IPS DF 6.9 (cell line): ENCODE measurements around the gene SIGLEC8.
"Not testable (repeated sequence)": the region's sequence is repeated elsewhere in the genome, so short reads cannot be mapped to it uniquely, and the experiment has no call there.

Experiments used
- DNase-seq: peaks from one replicate; pipeline ENCODE4 v3.0.0-alpha.2; 2013; ENCODE audit warnings: low read depth, low spot score
- H3K27ac ChIP-seq: one replicate; pipeline ENCODE4 v1.5.1; 2013; ENCODE audit warnings: low read length, control low read depth
- H3K27me3 ChIP-seq: 2 replicates; pipeline ENCODE4 v1.6.1; 2013; ENCODE audit warnings: mild to moderate bottlenecking, low read length; ENCODE audit not compliant: control insufficient read depth, insufficient read depth
- H3K36me3 ChIP-seq: 2 replicates; pipeline ENCODE4 v1.6.1; 2013; ENCODE audit warnings: low read length; ENCODE audit not compliant: control insufficient read depth, insufficient read depth
- H3K4me1 ChIP-seq: 2 replicates; pipeline ENCODE4 v1.6.1; 2013; ENCODE audit warnings: low read length; ENCODE audit not compliant: control insufficient read depth, insufficient read depth
- H3K4me3 ChIP-seq: 2 replicates; pipeline ENCODE4 v1.5.1; 2013; ENCODE audit warnings: mild to moderate bottlenecking, low read length
- H3K9me3 ChIP-seq: 2 replicates; pipeline ENCODE4 v1.6.1; 2013; ENCODE audit warnings: low read length, inconsistent platforms; ENCODE audit not compliant: control insufficient read depth, insufficient read depth
- WGBS: extraction: QIAGEN DNeasy Blood & Tissue Kit; methylation state at CpG from one replicate; pipeline ENCODE4 v1.1.7; 2013; ENCODE audit warnings: mixed read lengths, missing lambda C conversion rate; ENCODE audit not compliant: insufficient read length, insufficient coverage; 5-methylcytosine and 5-hydroxymethylcytosine counted together

SIGLEC8 gene

DNA sequence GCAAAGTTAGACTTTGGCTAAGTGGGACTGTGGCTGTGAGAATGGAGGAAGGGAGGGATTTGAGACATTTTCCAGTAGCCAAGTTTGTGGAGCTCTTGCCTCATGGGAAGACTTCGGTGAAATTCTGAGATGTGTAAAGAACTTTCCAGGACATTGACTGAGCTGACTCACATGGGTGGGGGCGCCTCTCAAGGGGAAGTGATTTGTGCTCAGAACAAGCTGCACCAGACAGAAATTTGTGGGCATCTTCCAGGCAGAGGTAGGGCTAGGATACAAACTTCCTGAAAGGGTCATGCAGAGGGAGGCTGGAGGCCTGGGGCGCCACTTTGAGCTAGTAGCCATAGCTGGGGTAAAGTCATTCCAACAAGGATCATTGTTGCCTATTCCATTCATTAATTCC, 31.1 kb downstream of the SIGLEC8 start:
- H3K27me3 ChIP-seq = no peaks in the 10 kb centered on the region
- H3K9me3 ChIP-seq = no peaks in the 10 kb centered on the region
- no peak for DNase-seq
- no peaks in the 10 kb centered on the region for H3K4me1 ChIP-seq
- no peaks in the 10 kb centered on the region for H3K36me3 ChIP-seq
- H3K27ac ChIP-seq = no peak overlapping the region
- WGBS = no CpG with 5 or more reads among the region's 3 CpGs
- no peak overlapping the region for H3K4me3 ChIP-seq

DNA sequence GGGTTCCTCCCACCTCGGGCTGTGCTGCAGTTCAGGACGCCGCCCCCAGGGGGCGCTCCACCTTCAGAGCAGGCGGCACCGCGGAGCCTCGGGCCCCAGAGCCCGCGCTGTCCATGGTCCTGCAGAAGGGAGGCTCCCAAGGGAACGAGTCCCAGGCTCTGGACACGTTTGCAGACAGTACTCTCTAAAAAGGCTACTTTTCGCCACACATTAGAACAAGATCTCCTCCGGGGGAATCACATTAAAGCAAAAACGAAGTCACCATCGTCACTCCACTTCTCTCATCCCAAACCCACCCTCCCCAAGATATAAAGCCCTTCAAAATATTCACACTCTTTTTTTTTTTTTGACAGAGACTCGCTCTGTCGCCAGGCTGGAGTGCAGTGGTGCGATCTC, 36.2 kb downstream of the SIGLEC8 start:
- Histone ChIP-seq H3K9me3 (no peaks in the 10 kb centered on the region), H3K27ac (no peak overlapping the region), H3K27me3 (no peaks in the 10 kb centered on the region), H3K4me1 (peaks cover 5% of the 10 kb centered on the region), H3K36me3 (no peaks in the 10 kb centered on the region), H3K4me3 (peak overlapping the region; percentile 22; the same call in 1 of the 2 replicates)
- WGBS = 100% methylated on average over 2 of the region's 19 CpGs
- peak; percentile 82 for DNase-seq

DNA sequence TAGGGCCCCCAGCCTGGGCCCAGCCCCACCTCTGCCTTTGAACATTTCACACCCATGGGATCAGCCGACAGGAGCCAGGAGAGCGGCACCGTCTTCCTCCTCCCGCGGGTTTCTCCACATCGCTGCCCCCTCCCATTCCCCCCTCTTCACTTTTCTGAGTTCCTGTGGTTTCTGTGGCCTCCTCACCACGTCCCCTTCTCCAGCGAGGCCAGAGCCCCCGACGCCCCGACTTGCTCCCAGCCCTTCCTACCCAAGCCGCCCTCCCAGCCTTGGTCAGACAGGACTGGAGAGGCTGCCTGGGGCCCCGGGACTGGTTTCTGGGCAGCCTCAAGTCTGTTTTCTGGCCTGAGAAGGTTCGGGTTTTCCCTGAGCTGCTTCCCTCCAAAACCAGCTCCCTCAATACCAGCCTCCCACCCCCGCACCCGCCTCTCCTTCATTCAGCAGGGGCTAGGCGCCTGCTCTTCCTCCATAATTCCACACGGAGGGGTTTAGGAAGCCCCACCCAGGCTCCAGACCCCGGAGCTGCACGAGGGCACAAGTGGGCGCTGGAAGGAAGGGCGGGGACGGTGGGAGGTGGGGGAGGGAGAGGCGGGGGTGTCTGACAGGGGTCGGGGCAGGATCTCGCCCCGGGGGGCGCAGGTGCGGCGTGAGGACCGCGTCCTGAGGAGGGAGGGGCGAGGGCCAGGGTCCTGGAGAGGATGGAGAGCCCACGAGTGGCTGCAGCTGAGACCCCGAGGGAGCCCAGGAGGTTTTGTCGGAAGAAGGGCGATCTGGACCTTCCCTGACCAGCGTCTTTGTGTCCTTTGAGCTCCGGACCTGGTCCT, 36.8 kb downstream of the SIGLEC8 start:
- peak overlapping the region; percentile 22; the same call in 1 of the 2 replicates for H3K4me3 ChIP-seq
- peaks cover 5% of the 10 kb centered on the region for H3K4me1 ChIP-seq
- DNase-seq = no peak
- no peak overlapping the region for H3K27ac ChIP-seq
- no peaks in the 10 kb centered on the region for H3K9me3 ChIP-seq
- no CpG with 5 or more reads among the region's 39 CpGs for WGBS
- no peaks in the 10 kb centered on the region for H3K36me3 ChIP-seq
- no peaks in the 10 kb centered on the region for H3K27me3 ChIP-seq

DNA sequence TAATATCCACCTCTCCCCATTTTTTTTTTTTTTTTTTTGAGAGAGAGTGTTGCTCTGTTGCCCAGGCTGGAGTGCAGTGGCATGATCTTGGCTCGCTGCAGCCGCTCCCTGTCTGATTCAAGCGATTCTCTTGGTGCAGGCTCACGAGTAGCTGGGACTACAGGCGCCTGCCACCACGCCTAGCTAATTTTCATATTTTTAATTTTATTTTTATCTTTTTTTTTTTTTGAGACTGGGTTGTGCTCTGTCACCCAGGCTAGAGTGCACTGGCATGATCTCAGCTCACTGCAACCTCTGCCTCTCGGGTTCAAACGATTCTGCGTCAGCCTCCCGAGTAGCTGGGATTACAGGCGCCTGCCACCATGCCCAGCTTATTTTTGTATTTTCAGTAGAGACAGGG, 37.7 kb downstream of the SIGLEC8 start:
- H3K36me3 ChIP-seq, H3K27me3 ChIP-seq, H3K4me3 ChIP-seq, H3K27ac ChIP-seq, H3K9me3 ChIP-seq, DNase-seq, H3K4me1 ChIP-seq: not testable (repeated sequence)
- no CpG with 5 or more reads among the region's 11 CpGs for WGBS

DNA sequence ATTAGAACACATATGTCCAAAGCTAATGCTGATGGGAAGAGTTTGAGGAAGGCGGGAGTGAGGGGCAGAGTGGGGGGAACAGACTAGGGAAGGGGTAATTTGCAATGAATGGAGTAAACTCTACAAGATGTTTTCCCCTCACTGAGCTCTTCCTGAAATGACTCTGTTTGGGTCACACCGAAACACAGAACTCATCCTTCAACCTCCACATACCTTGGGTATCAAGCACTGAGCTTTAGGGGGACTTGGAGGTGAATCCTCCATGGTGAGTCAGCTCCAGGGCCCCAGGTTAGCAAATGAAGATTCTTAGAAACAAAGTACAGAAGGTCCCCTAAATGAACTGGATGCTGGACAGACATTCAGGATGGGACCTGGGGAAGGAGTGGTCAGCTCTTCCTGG, 39.5 kb downstream of the SIGLEC8 start:
- Histone ChIP-seq H3K4me1 (peaks cover 5% of the 10 kb centered on the region), H3K9me3 (no peaks in the 10 kb centered on the region), H3K36me3 (no peaks in the 10 kb centered on the region), H3K4me3 (no peak overlapping the region), H3K27ac (no peak overlapping the region), H3K27me3 (no peaks in the 10 kb centered on the region)
- DNase-seq = no peak
- WGBS = no CpG with 5 or more reads among the region's 2 CpGs

DNA sequence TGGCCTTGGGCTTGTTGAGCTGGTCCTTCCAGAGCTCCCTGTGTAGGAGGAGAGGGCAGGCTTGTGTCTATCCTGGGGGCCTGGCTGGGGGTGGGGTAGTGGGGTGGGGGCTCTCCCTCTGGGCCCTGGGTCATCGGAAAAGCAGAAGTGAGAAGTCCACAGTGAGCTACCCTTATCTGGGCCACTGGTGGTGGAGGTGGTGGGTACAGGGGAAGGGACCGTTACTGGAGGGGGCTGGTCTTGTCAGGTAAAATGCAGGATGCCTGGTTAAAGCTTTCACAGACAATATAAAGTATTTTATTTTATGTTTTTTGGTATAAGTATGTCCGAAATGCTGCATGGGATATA, 40.5 kb downstream of the SIGLEC8 start:
- H3K36me3 ChIP-seq = no peaks in the 10 kb centered on the region
- H3K27ac ChIP-seq = no peak overlapping the region
- no peaks in the 10 kb centered on the region for H3K27me3 ChIP-seq
- no peaks in the 10 kb centered on the region for H3K9me3 ChIP-seq
- DNase-seq = no peak
- WGBS = no CpG with 5 or more reads among the region's 3 CpGs
- H3K4me3 ChIP-seq = no peak overlapping the region
- peaks cover 5% of the 10 kb centered on the region for H3K4me1 ChIP-seq

DNA sequence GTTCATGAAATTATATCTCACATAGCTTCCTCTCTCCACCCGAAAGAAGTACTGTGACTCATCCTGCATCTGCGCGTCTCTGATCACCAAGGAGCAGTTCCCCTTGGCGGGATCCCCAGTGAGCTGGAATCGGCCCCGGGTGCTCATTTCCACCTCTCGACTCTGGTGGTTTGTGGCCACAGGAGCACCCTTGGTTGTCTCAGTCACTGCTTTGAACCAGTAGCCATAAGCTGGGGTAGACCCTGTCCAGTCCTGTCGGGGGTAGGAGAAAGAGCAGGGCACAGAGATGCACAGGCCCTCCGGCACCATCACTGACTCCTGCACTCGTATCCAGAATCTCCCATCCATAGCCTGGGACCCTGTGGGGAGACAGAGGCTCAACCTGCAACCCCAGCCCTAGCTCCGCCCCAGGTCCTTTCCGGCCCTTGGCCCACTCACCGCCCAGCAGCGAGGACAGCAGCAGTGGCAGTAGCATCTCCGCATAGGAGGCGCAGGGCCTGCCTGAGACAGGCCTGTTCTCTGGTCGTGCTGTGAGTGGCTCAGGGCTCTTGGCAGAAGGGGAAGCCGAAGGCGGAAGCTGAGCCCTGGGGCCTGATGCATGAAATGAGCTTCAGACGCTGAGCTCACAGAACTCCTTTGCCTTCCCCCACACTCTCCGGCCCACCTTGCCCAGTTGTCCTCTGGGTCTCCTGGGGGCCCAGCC, 41.0 kb downstream of the SIGLEC8 start, which contains the start of gene SIGLEC10:
Gene SIGLEC10 (minus strand): TSS at position 536 of the 703 bp plus-strand sequence. CDS start 61 bp downstream, at position 475.
- no peak for DNase-seq
- H3K4me1 ChIP-seq = peaks cover 5% of the 10 kb centered on the region
- no peak within 1 kb of the TSS for H3K27ac ChIP-seq
- no peaks in the 10 kb centered on the region for H3K27me3 ChIP-seq
- no peak within 1 kb of the TSS for H3K4me3 ChIP-seq
- H3K36me3 ChIP-seq = no peaks in the 10 kb centered on the region
- no CpG with 5 or more reads among the region's 21 CpGs for WGBS
- H3K9me3 ChIP-seq = no peaks in the 10 kb centered on the region

DNA sequence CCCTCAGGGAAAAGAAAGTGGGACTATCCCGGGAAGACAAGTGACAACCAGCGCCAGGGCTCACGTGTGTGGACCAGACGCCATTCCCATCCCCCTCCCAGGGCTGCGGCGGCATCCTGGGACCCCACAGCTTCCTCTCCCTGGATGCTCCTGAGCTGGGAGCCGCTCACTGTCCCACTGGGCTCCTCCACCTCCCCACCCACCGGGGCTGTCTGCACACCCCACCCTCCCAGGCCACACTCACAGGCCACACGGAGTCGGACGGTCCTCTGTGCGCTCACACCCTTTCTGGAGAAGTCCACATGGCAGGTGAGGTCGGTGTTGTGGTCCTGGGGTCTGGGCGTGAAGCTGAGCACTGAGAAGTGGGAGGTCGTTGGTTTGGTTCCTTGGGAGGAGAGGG, 41.8 kb downstream of the SIGLEC8 start:
- not testable (repeated sequence) for DNase-seq, H3K27ac ChIP-seq, H3K4me1 ChIP-seq, H3K4me3 ChIP-seq, H3K27me3 ChIP-seq, H3K36me3 ChIP-seq, H3K9me3 ChIP-seq
- no CpG with 5 or more reads among the region's 15 CpGs for WGBS

DNA sequence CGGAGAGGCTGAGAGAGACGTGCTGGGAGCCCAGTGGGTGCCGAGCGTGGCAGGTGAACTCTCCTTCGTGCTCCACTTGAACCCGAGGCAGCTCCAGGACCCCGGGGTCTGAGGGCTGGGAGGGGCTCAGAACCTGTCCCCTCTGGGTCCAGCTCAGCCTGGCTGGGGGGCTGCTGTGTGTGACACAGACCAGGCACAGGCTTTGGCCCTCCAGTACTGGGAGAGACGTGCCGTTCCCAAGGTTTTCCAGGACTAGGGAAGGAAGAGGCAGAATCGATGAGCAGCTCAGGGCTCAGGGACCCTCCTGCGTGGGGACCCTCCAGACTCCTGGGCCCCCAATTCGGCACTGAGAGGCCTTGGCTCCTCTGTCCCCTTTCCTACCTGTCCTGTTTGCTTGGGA, 43.1 kb downstream of the SIGLEC8 start:
- no peak overlapping the region for H3K27ac ChIP-seq
- H3K9me3 ChIP-seq = no peaks in the 10 kb centered on the region
- WGBS = no CpG with 5 or more reads among the region's 12 CpGs
- H3K4me3 ChIP-seq = no peak overlapping the region
- no peaks in the 10 kb centered on the region for H3K27me3 ChIP-seq
- DNase-seq = no peak
- peaks cover 2% of the 10 kb centered on the region; the same call in 1 of the 2 replicates for H3K4me1 ChIP-seq
- no peaks in the 10 kb centered on the region for H3K36me3 ChIP-seq

DNA sequence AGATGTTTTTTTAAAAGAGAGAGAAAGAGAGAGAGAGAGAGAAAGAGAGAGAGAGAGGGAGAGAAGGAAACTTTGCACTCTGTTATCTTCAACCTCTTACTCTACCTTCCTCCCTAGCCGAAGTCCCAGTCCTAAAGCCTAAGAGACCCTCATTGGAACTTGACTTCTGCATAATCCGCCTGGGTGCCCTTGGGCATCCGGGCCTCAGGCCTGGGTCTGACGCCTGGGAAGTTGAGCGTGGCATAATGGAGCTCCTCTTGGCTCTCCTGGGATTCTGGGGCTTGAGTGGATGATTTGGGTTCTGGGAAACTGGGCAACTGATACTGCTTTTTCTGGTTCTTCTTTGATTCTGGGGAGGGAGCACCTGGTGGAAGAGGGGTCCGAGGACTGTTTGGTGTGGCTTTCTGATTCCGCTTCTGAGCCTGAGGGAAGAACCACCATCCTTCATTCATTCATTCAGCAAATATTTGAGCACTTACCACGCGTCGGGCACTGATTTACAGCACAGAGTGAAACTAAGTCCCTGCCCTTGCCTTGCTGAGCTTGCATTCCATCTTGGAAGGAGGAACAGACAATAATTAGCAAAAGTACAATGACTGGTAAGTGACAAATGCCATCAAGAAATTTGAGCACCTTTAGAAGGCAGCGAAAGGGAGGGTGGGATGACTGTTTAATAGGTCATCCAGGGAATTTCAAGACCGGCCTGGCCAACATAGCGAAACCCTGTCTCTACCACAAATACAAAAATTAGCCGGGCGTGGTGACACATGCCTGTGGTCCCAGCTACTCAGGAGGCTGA, 47.1 kb downstream of the SIGLEC8 start:
- no CpG with 5 or more reads among the region's 15 CpGs for whole genome bisulfite sequencing
- H3K36me3 ChIP-seq = no peaks in the 10 kb centered on the region
- no peaks in the 10 kb centered on the region for H3K9me3 ChIP-seq
- DNase-seq = no peak
- no peak overlapping the region for H3K4me3 ChIP-seq
- no peaks in the 10 kb centered on the region for H3K27me3 ChIP-seq
- no peak overlapping the region for H3K27ac ChIP-seq
- H3K4me1 ChIP-seq = peaks cover 1% of the 10 kb centered on the region; the same call in 1 of the 2 replicates
